Mucosa of descending colon (tissue), 3 donors: ENCODE results near the gene CSNK2A2. TPM values are rescaled to one million over a fixed set of nuclear protein-coding genes. Genes with fewer than 3 reads are reported as not detected.

Source experiments
- ATAC-seq: fragments of 200-7000 bp; cut with Tn5 transposase; one replicate; pipeline ENCODE4 v1.9.1; 2020; ENCODE audit warnings: mild to moderate bottlenecking, moderate library complexity
- DNase-seq, 3 donors: peaks; one replicate each; pipeline ENCODE4 v3.0.0-alpha.2; 2020
- H3K36me3 ChIP-seq: fragments of 200-600 bp; one replicate; pipeline ENCODE4 v1.8.0; 2021; ENCODE audit warnings: low read depth, mild to moderate bottlenecking
- H3K4me1 ChIP-seq: fragments of 200-600 bp; one replicate; pipeline ENCODE4 v1.8.0; 2021; ENCODE audit warnings: low read depth, mild to moderate bottlenecking
- H3K4me3 ChIP-seq: fragments of 200-600 bp; one replicate; pipeline ENCODE4 v1.8.0; 2021; ENCODE audit warnings: mild to moderate bottlenecking
- H3K9me3 ChIP-seq: fragments of 200-600 bp; one replicate; pipeline ENCODE4 v1.8.0; 2021; ENCODE audit warnings: mild to moderate bottlenecking
- intact Hi-C, 2 donors: fragments of 100-400 bp; cut with DNase I in 1 of 2; cut with micrococcal nuclease in 1 of 2; formaldehyde crosslinking; loops; one replicate each; pipeline versions ENCODE4 v1.11.0 to v1.11.1; 2022; cut with DNase I, micrococcal nuclease
- total RNA-seq, 3 donors: library from RNA; stranded (reverse); fragmentation: NEBNext Ultra II Directional in 2 of 3; extraction: Animal tissue kit (Norgen Biotek cat#: 25700) in 2 of 3; gene quantifications; one replicate each; pipeline versions ENCODE4 v1.2.1 to v1.2.4, GENCODE V29; 2021 to 2023
- TF ChIP-seq, protein P1 (sequence below): fragments of 200-600 bp; IDR thresholded peaks from one replicate; pipeline ENCODE4 v1.8.0; 2022; ENCODE audit warnings: antibody characterized with exemption, mild to moderate bottlenecking
- donor health status: DM: no; HTN: no; CAD: no; lungs with moderate emphysema.
- donor health status: DM: no; HTN: no; CAD: no.
- donor health status: DM: no; HTN: yes; CAD: no.

Gene CSNK2A2
- total RNA-seq, 3 donors from 2014 or later = 45.5 to 79.1 (median 52.8) TPM

DNA sequence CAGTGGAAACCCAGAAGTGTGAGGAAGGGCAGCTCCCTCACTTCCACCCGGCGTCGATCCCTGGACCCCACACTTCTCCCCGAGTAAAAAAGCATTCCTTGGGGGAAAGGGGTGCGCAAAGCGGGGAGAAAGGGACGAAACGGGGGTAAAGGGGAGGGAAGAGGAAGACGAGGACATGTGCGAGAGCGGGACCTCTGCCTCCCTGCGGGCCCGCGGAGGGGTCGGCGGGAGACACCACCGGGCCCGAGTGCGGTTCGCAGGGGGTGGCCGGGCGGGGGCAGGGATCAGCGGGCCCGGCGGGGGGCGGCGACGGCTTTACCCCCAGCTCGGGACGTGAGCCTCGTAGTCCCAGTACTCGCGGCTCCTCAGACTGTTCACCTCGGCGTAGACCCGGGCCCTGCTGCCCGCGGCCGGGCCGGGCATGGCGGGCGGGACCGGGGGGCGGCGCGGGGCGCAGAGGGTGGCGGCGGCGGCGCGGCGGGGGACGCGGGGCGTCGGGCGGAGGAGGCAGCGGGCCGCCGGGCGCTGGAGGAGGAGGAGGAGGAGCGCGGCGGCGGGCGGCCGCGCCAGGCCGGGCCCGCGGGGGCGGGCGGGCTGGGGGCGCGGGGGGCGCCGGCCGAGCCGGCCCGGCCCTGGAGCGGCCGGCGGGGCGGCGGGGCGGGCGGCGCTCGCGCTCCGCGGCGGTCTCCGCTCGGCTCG is 443 bp downstream of the CSNK2A2 start:
- intact Hi-C loops = no loop called here
- TF ChIP-seq, protein P1, sequence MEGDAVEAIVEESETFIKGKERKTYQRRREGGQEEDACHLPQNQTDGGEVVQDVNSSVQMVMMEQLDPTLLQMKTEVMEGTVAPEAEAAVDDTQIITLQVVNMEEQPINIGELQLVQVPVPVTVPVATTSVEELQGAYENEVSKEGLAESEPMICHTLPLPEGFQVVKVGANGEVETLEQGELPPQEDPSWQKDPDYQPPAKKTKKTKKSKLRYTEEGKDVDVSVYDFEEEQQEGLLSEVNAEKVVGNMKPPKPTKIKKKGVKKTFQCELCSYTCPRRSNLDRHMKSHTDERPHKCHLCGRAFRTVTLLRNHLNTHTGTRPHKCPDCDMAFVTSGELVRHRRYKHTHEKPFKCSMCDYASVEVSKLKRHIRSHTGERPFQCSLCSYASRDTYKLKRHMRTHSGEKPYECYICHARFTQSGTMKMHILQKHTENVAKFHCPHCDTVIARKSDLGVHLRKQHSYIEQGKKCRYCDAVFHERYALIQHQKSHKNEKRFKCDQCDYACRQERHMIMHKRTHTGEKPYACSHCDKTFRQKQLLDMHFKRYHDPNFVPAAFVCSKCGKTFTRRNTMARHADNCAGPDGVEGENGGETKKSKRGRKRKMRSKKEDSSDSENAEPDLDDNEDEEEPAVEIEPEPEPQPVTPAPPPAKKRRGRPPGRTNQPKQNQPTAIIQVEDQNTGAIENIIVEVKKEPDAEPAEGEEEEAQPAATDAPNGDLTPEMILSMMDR = no peak
- Histone ChIP-seq H3K9me3 (no peaks in the 10 kb centered on the region), H3K36me3 (no peaks in the 10 kb centered on the region), H3K4me1 (peaks cover 6% of the 10 kb centered on the region), H3K4me3 (peak overlapping the region; percentile 50)
- DNase-seq (peak in 2 of 3 donors; percentile 4 to 39), ATAC-seq (no peak)

DNA sequence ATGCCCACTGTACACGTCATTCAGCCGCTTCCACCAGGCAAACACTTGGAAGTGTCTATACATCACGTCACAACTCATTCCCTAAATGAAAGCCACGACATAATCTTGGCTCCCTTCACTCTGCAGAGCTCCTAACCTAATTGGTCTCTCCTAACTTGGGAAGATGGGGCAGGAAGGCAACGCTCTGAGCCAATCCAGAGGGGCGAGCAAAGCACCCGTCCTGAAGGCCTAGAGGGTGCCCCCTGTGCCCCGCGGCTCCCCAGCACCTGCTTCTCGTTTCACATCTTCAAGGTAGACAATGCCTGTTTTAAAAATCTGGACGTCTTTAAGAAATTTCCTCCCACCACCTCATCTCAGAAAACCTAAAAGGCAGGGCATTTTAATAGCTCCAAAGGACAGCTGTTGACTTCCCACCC is 1.0 kb downstream of the CSNK2A2 start:
- H3K36me3 ChIP-seq = no peaks in the 10 kb centered on the region
- peak; percentile 7 for ATAC-seq
- no peak for DNase-seq
- peak overlapping the region; percentile 50 for H3K4me3 ChIP-seq
- peaks cover 6% of the 10 kb centered on the region for H3K4me1 ChIP-seq
- no peaks in the 10 kb centered on the region for H3K9me3 ChIP-seq
- TF ChIP-seq, protein P1 = no peak
- intact Hi-C loops = no loop called here

DNA sequence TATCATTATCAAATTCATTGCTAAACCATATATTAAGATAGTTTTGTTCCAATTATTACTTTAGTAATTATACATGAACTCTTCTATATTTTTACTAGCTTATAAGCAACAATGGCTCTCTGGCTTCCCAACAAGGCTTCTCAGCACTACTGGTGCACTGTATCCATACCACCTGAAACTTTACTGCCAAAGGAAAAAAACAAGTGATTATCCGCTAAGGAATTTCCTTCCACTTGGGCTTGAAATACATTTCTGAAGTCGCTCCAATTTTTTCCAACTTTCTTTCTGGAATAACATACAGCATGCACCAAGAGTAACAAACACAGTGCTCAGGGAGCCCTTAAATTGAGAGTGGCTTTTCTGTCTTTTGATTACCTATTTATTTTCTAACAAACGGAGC is 2.1 kb downstream of the CSNK2A2 start:
- Histone ChIP-seq H3K4me3 (no peak overlapping the region), H3K9me3 (no peaks in the 10 kb centered on the region), H3K36me3 (no peaks in the 10 kb centered on the region), H3K4me1 (peaks cover 6% of the 10 kb centered on the region)
- TF ChIP-seq, protein P1 = no peak
- no peak for DNase-seq
- no peak for ATAC-seq
- intact Hi-C loops = no loop called here

DNA sequence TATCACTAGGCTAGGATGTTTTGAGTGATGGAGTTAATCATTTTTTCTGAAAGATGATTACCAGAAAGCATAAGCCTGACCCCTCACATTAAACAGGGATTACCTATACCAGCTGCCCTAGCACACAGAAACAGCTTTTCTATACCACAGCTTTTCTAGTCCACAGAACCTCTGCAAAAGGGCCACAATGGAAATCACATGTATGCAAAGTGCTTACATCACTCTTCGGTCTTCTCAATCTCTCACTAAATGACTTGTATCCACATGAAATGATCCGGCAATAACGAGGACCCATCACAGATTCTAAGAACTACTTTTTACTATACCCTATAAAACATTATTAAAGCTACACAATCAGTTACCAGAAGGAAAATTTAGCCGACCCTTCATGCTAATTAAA is 2.6 kb downstream of the CSNK2A2 start:
- ATAC-seq (no peak), DNase-seq (no peak)
- Histone ChIP-seq H3K4me3 (no peak overlapping the region), H3K9me3 (no peaks in the 10 kb centered on the region), H3K4me1 (peaks cover 6% of the 10 kb centered on the region), H3K36me3 (no peaks in the 10 kb centered on the region)
- TF ChIP-seq, protein P1 = no peak
- intact Hi-C loops = no loop called here

DNA sequence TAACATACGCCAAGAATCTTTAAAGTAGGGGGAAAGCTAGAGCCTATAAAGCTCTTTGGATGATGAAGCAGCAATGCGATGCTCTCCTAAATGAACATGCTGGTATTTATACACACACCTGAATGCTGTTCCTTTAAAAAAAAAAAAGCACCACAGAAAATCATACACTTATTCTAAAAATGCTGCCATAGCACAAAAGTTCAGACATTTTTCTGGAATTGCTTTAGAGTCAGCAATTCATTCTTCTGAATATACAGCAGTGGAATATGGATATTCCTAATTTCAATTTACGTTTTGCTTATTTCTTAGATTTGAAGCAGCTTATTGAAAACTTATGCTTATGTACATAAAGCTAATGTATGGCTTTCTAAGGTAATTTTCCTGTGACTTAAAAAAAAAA is 3.1 kb downstream of the CSNK2A2 start:
- TF ChIP-seq, protein P1 = no peak
- Histone ChIP-seq H3K9me3 (no peaks in the 10 kb centered on the region), H3K4me3 (no peak overlapping the region), H3K36me3 (no peaks in the 10 kb centered on the region), H3K4me1 (peaks cover 6% of the 10 kb centered on the region)
- no peak for DNase-seq
- intact Hi-C loops = no loop called here
- no peak for ATAC-seq
